Breast epithelium (tissue), 3 donors: ENCODE measurements around the gene CUL7.

ENCODE experiments used
- POLR2A ChIP-seq: fragments of 450-650 bp; IDR thresholded peaks from one replicate; pipeline ENCODE4 v1.6.1; 2016; ENCODE audit warnings: antibody characterized with exemption, mild to moderate bottlenecking, moderate library complexity
- POLR2AphosphoS5 ChIP-seq, 3 donors: sonication (generic); formaldehyde crosslinking; IDR thresholded peaks; one replicate each; pipeline ENCODE4 v1.6.1; 2017; ENCODE audit warnings: antibody characterized with exemption in 3 of 3
- TF ChIP-seq, protein P1 (sequence below), 3 donors: fragments of 450-650 bp; IDR thresholded peaks; one replicate each; pipeline ENCODE4 v1.5.1; 2016 to 2017; ENCODE audit warnings: antibody characterized with exemption in 3 of 3, mild to moderate bottlenecking in 3 of 3, moderate library complexity in 3 of 3

GRCh38 chr6:43045371-43045930 is 8.2 kb downstream of the CUL7 start:
- no peak for TF ChIP-seq POLR2AphosphoS5 (IDR thresholded peaks at IDR 0.05)
- TF ChIP-seq, protein P1, sequence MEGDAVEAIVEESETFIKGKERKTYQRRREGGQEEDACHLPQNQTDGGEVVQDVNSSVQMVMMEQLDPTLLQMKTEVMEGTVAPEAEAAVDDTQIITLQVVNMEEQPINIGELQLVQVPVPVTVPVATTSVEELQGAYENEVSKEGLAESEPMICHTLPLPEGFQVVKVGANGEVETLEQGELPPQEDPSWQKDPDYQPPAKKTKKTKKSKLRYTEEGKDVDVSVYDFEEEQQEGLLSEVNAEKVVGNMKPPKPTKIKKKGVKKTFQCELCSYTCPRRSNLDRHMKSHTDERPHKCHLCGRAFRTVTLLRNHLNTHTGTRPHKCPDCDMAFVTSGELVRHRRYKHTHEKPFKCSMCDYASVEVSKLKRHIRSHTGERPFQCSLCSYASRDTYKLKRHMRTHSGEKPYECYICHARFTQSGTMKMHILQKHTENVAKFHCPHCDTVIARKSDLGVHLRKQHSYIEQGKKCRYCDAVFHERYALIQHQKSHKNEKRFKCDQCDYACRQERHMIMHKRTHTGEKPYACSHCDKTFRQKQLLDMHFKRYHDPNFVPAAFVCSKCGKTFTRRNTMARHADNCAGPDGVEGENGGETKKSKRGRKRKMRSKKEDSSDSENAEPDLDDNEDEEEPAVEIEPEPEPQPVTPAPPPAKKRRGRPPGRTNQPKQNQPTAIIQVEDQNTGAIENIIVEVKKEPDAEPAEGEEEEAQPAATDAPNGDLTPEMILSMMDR (IDR thresholded peaks at IDR 0.05), result no peak
- TF ChIP-seq POLR2A, result no peak
